Measurements from ENCODE around the gene NACC2.

DNA sequence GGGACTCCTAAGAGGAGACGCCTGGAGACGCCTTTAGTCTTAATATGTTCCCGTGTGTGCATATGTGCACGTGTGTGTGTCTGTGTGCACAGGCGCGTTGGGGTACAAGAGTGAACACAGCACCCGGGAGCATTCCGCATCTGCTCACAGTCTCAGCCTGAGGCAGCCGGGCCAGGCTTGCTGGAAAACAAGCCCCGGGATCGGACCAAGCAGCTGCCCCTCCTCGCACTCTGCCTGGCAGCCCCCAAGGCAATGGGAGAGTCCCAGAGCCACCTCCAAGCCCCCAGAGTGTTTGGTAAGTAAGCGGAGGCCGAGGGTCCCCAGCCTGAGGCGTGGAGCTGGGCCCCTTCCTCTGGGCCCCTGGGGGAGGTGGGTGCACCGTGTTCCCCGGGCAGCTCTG is 106.6 kb downstream of the NACC2 start:
- TF ChIP-seq, protein P1, sequence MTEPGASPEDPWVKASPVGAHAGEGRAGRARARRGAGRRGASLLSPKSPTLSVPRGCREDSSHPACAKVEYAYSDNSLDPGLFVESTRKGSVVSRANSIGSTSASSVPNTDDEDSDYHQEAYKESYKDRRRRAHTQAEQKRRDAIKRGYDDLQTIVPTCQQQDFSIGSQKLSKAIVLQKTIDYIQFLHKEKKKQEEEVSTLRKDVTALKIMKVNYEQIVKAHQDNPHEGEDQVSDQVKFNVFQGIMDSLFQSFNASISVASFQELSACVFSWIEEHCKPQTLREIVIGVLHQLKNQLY (CRISPR knock-in tag; conservative IDR thresholded peaks at IDR 0.05) = no peak
- TF ChIP-seq, protein P2, sequence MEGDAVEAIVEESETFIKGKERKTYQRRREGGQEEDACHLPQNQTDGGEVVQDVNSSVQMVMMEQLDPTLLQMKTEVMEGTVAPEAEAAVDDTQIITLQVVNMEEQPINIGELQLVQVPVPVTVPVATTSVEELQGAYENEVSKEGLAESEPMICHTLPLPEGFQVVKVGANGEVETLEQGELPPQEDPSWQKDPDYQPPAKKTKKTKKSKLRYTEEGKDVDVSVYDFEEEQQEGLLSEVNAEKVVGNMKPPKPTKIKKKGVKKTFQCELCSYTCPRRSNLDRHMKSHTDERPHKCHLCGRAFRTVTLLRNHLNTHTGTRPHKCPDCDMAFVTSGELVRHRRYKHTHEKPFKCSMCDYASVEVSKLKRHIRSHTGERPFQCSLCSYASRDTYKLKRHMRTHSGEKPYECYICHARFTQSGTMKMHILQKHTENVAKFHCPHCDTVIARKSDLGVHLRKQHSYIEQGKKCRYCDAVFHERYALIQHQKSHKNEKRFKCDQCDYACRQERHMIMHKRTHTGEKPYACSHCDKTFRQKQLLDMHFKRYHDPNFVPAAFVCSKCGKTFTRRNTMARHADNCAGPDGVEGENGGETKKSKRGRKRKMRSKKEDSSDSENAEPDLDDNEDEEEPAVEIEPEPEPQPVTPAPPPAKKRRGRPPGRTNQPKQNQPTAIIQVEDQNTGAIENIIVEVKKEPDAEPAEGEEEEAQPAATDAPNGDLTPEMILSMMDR (IDR thresholded peaks at IDR 0.05 in 2 of 3, conservative IDR thresholded peaks at IDR 0.05 in 1 of 3; ENCODE audit: insufficient read depth in 2 of 3, low read depth in 1 of 3, low read length in 3 of 3) = no peak
- TF ChIP-seq MAZ (CRISPR knock-in tag; conservative IDR thresholded peaks at IDR 0.05 in 1 of 2, IDR thresholded peaks at IDR 0.05 in 1 of 2) (no peak), NCOR1 (IDR thresholded peaks at IDR 0.05) (no peak), SRF (CRISPR knock-in tag; IDR thresholded peaks at IDR 0.05) (no peak), SETDB1 (IDR thresholded peaks at IDR 0.05; ENCODE audit: low read length) (no peak)
- TF ChIP-seq, protein P3, sequence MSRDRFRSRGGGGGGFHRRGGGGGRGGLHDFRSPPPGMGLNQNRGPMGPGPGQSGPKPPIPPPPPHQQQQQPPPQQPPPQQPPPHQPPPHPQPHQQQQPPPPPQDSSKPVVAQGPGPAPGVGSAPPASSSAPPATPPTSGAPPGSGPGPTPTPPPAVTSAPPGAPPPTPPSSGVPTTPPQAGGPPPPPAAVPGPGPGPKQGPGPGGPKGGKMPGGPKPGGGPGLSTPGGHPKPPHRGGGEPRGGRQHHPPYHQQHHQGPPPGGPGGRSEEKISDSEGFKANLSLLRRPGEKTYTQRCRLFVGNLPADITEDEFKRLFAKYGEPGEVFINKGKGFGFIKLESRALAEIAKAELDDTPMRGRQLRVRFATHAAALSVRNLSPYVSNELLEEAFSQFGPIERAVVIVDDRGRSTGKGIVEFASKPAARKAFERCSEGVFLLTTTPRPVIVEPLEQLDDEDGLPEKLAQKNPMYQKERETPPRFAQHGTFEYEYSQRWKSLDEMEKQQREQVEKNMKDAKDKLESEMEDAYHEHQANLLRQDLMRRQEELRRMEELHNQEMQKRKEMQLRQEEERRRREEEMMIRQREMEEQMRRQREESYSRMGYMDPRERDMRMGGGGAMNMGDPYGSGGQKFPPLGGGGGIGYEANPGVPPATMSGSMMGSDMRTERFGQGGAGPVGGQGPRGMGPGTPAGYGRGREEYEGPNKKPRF (IDR thresholded peaks at IDR 0.05; ENCODE audit: low read depth, low read length) = no peak
- TF ChIP-seq, protein P4, sequence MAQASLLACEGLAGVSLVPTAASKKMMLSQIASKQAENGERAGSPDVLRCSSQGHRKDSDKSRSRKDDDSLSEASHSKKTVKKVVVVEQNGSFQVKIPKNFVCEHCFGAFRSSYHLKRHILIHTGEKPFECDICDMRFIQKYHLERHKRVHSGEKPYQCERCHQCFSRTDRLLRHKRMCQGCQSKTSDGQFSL (CRISPR knock-in tag; IDR thresholded peaks at IDR 0.05) = no peak
- TF ChIP-seq, protein P4 (tag; IDR thresholded peaks at IDR 0.05) = no peak

Measured in K562 (cell line).